GM21528 (cell line): Measurements from ENCODE around the gene MAP3K20.
"Not testable (repeated sequence)": the region's sequence is repeated elsewhere in the genome, so short reads cannot be mapped to it uniquely, and the experiment has no call there.

ENCODE experiments used
- ATAC-seq: cut with Tn5 transposase; IDR thresholded peaks from one replicate; pipeline ENCODE4 v1.9.1; 2021; ENCODE audit warnings: mild to moderate bottlenecking, moderate library complexity; ENCODE audit not compliant: unreplicated experiment, low FRiP score

MAP3K20 gene

DNA sequence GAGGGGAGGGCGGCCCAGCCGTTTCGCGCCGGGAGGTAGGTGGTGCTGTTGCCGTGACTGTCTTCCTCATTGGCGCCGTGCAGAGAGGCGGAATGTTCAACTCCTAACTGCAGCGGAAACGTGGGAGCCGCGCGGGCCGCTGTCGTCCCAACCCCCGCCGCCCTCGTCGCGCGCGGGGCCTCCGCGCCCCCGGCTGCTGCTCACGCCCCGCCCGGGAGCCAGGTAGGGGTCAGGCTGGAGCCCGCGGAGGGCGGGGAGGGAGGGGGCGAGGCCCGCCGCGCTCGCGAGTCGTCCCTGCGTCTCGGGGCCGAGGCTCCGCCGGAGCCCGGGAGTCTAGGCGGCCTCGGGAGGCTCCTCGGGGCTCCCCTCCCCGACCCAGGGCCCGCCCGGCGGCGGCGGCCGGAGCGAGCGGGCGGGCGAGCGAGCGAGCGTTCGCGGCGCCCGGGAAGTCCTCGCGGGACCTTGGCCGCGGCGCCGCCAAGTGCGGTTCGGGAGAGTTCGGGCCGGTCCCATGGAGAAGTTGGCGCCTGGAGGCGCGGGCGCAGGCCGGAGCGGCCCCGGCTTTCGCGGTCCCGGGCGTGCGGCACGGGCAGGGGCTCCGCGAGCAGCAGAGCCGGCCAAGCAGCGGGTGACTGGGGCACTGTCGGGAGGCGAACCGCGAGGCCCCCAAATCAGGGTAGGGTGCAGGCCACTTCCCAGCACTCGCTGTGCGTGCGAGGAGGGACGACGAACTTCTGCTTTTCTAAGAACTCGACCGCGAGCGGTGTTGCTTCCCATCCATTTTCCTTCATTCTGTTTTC lies at the start of gene MAP3K20:
TSS of gene MAP3K20 (plus strand) at position 66 of the 800 bp plus-strand sequence. CDS start 15,186 bp downstream, outside the sequence.
- ATAC-seq: peak; percentile 63

DNA sequence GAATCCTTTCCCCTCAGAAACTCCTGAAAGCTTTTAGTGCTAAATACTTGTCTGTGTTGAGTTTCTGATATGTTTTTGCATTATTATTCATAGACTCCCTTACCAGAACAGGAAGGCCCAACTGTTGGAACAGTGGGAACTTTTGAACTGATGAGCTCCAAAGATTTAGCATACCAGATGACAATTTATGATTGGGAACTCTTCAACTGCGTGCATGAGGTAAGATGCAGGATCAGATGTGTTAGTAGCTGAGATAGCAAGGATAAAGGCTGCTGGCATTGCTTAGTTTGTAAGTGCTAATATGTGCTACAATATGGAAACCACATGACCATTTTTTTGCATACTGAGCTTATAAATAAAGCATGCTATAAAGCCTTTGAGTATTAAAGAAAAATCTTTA lies 49.2 kb upstream of the MAP3K20 start:
- ATAC-seq: no peak

DNA sequence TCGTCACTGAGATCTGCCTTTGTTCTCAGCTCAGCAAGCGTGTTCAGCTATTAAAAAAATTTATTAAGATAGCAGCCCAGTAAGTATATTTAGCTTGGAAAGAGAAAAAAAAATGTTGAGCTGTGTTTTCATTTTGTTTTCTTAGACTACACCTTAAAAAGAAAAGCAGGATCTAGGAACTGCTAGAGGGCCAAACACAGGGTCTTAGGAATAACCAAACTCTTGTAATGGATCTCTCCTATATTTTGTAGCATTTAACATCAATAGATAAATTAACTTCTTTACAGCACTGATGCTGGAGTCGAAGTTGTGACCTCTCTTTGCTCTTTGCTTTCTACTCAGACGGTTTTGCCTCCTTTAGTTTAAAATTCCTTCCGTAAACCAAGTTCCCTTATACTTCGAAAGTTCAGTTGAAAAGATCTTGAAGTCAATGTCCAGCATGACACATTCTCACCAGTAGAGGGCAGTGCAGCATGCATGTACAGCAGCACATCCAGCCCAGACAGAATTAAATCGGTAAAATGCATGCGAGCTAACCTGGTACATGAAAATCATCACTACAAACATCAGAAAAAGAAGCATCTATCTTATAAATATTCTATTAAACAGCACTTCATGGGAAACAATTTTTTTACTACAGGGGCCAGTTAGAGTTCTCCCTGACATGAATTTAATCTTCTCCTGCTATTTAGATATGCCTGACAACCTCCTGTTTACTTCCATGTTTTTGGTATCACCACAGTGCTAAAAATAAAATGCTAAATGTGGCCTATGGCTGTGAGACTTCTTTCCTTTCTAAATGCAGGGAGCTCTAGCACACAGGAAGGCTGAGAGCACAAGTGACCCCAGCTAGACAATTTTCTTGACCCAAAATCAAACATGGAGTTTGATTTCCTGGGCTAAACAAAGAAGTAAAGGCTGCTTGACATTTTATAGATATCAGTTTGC lies 48.2 kb upstream of the MAP3K20 start:
- ATAC-seq: no peak

DNA sequence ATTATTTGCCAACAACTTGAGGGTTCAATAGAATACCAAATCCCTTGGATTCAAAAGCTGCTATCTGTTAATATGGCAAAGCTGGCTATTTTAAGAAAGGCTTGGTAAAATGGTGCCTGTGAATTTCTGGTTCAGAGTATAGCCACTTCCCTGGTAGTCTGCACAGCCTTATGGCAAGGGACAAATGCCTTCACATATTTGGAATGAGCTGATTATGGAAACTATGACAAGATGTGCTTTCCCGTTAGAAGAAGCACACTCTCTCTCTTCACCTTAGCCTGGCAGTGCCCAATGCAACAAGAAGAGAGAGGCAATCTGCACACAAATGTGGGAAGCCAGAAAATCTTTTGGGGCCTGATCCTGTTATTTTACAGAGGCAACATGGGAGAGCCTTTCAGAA lies 47.5 kb upstream of the MAP3K20 start:
- no peak for ATAC-seq

DNA sequence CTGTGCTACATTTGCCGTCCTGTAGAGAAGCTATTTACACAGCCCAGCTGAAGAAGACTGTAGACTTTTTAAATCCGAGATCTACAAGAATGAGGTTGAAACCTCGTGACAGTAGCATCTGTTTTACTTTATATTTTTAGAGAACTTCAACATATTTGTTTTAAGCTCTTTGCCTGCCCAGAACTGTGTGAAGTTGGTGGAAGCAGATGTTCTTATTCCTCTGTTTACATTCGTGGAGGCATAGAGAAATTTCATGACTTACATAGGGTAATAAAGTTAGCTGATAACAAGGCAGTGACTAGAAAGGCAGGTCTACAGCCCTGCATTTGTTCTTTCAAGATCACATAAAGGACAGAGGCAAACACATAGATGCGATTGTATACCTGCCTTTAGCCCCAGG lies 47.0 kb upstream of the MAP3K20 start:
- ATAC-seq: no peak

DNA sequence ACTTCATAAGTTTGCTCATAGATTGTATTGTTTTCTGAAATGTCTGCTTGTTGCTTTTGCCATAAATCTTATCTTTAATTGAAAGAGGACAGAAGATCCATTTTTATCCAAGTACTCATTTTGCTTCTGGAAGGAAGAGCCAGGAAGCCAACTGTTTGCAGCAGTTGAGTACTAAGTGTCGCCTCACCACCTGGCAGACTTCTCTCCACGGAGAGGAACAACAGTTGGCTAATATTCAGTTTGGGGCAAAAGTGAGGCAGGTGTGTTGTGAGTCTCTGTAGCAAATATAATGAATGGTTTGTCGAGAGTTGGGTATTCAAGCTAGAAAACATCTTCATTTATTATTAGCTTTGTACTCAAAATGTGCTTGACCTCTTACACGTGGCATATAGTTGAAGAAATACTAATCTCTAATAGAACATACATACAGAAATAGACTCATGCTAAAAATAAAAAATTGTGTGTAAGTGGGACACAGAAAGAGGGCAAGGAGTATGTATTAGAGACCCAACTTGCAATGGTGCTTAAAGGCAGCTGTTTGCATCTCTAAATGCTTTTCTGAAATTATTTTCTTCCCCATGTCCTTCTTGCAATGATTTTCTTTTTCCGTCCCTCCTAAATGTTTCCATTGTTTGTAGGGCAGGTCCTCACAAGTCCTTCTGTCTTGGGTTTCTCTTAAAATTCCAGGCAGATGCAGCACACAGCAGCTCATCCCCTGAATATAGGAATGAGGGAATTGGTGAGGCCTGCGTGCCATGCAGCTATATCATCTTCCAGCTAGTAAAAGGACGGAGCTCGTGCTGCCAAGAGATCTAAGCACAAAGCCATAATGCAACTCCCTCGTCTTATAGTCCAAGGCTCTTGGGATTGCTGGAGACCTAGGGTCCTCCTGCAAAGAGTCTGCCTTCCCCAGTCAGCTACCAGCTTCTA lies 44.8 kb upstream of the MAP3K20 start:
- ATAC-seq: no peak

DNA sequence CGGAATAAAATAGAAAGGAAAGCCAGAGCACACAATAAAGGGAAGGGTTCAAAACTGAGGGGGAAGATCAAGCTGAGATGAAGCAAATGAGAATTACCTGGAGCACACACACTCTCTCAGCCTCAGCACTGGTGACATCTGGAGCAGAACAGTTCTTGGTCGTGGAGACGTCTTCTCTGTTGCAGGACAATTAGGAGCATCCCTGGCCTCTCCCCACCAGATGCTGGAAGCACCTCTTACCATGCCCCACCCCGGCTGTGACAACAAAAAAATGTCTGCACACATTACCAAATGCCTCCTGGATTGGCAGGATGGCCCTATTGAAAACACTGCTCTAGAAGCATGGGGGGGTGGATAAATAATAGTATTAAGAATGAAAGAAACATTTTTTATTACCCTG lies 43.6 kb upstream of the MAP3K20 start:
- no peak for ATAC-seq

DNA sequence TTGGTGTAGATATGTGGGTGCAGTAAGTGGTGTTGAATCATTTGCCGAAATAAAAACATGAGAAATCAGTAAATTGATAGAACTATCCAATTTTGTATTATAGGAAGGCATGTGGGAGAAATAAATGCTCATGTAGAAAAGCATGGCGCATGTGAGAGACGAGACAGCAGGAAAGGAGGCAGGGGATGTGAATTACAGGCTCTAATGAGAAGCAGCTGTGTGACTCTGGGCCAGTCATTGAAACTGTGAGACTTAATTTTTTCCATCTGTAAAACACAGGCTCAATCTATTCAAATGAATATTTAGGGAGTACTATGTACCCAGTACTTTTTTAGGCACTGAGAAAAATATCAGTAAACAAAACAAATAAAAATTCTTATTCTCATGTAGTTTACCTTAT lies 42.6 kb upstream of the MAP3K20 start:
- no peak for ATAC-seq

DNA sequence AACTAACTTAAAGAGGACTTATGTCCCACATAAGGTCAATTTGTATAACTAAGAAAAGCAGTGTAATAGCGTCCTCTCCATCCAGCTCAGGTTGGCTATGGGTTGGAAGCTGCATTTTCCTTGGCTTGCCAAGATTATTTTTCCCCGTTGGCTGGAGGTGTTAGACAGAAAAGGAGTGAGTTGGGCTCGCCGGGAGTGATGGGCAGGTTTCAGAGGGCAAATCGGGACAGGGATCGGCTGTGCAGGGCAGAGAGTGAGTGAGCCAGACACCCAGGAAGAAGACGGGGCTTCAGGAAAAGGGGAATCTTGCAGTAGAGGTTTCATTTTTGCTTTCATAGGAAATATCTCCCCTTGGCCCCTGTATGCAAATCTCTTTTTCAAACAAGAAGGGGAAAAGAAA lies 41.5 kb upstream of the MAP3K20 start:
- no peak for ATAC-seq

DNA sequence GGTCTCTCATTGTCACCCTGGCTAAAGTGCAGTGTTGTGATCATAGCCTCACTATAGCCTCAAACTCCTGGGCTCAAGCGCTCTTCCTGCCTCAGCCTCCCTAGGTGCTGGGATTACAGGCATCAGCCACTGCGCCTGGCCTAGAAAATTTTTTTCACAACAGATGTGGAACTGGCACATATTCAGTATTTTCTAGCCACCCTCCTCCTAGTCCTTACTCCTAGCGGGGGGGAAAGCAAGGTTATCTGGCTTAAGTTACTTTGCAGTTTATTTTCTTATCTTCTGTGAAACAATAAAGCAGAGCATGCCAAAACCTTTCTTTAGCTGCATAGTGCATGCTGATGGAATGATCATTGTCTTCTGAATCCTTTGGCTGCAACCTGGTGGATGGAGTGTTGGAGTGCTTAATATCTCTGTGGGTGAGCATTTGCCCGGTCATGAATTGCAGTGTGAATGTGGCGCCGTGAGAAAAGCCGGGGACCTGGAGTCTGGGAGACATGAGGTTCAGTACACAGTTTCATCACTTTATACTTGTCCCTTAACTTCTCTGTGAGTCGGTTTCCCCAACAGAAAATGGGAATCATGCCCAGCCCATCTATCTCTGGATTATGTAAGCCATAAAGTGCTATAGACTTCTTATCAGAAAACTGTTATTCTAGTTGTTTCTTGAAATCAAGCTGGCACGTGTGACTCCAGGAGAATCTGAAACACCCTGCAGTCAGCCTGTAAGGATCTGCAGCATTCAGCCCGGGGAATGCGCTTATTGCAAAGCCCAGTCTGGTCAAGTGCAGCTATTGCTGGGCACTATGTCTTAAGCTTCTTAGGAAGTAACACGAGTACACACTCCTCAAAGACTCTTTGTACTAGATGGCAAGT lies 38.2 kb upstream of the MAP3K20 start:
- no peak for ATAC-seq

DNA sequence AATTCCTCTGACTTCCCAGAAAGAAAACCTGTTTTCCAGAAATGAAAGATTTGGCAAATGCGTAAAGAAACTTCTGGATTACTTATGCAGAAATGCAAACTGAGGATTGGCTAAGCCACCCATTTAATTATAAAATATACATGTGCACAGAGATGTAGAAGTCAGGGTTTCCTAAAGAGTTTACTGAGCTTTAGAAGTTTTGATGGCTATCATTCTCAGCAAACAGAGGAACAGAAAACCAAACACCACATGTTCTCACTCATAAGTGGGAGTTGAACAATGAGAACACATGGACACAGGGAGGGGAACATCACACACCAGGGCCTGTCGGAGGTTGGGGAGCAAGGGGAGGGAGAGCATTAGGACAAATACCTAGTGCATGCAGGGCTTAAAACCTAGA lies 37.4 kb upstream of the MAP3K20 start:
- not testable (repeated sequence) for ATAC-seq

DNA sequence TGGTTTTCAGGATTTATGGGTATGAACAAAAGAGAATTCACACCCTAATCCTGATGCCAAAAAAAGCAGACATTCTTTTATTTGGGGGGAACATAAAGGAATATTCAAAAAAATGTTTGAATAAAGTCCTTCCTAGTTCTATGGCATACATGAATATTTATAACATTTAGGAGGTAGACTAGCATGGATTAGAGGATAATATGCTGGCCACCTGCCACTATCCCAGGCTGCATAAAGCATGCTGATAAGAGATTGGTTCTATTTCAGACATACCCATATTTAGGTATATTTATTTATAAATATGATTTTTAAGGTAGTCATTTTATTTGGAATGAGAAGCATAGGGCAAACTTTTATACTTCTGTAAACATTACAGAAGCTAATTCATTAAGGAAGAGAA lies 34.9 kb upstream of the MAP3K20 start:
- no peak for ATAC-seq

DNA sequence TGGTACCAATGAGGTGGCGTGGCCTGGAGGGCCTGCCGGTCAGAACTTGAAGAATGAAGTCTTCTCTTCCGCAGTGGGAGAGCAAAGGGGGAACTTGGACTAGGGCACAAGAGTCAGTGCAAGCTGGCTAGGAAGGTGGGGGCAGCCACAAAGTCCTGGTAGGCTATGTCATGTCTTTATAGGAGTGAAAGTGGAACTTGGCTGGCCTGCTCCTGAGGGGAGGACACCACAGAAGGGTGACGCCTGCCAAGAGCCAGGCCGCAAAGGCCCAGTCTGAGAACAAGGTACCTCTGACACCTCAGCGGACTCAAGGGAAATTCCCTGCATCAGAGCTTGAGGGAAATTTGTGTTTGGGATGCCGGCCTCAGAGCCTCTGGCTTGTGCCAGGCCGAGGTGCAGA lies 32.2 kb upstream of the MAP3K20 start:
- ATAC-seq: no peak

DNA sequence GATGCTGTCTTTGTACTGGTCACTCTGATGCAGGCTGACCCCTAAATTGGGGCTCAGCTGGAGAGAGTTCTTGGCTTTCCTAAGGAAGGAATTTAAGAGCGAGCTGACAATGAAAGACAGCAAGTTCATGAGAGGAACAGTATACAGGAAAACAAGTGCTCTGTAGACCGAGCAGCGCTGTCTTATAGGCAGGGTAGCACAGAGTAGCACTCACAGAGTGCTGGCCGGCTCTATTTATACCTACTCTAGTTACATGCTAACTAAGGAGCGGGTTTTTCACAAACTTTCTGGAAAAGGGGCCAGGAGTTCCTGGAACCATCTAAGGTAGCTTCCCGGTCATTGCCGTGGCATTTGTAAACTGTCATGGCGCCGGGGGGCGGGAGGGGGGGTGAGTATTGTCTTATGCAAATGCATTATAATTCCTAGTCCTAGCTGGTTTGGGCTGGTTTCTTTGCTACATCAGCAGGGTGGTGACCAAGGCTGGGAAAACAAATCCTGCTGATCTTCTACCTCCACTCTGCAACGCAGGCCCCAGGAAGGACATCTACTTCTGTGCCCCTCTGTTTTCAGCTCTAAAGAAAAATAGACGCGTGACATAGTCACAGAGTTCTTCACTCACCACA lies 31.6 kb upstream of the MAP3K20 start:
- ATAC-seq: no peak

DNA sequence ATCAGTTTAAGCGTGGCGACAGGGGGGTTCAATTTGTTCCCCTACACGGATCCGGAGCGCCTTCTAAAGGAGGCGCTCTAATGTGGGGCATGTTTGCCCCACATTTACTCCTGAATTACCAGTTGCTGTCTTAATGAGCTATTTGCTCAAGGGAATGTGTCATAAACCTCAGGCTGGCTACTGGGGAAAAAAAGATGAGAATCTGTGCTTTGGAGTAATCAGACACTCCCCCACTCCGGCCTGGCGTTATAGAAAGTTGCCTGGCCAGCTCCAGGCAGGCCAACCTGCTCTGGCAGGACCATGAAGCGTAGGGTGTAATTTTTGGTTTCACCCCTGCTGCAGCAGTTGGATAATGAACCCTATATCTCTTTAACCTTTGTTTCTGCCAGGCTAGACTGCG lies 31.0 kb upstream of the MAP3K20 start:
- no peak for ATAC-seq

DNA sequence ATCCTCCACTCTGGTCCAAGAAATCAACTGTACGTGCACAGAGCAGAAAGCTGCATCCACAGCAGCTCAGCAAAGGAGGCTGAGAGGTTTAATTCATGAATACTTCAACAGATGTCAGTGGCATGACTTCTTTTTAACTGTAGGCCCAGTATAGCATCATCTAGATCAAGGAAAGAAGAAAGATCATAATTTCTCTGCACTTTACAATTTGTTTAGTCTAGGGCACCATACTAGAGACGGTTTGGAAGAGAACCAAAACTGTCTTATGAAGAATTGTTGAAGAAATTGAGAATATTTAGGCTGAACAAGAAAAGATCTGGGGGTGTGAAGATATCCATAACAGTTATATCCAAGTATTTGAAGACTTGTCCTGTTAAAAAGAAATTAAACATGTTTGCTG lies 30.5 kb upstream of the MAP3K20 start:
- no peak for ATAC-seq

DNA sequence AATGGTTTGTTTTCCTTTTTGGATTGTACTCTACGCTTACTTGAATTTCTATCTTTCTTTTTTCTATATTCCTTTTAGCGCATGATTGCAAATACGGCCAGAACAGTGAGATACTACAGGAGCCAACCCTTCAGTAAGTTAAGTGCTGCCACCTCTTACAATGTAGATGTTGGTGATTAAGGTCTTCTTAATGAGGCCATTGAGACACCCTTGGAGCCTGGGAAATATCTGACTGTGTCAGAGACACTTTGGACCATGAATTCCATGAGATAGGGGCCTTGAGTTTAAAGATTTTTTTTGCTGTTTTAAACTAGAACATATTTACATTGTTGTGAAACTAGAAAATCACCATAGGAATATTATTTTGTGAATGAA lies 27.1 kb upstream of the MAP3K20 start:
- ATAC-seq: no peak

DNA sequence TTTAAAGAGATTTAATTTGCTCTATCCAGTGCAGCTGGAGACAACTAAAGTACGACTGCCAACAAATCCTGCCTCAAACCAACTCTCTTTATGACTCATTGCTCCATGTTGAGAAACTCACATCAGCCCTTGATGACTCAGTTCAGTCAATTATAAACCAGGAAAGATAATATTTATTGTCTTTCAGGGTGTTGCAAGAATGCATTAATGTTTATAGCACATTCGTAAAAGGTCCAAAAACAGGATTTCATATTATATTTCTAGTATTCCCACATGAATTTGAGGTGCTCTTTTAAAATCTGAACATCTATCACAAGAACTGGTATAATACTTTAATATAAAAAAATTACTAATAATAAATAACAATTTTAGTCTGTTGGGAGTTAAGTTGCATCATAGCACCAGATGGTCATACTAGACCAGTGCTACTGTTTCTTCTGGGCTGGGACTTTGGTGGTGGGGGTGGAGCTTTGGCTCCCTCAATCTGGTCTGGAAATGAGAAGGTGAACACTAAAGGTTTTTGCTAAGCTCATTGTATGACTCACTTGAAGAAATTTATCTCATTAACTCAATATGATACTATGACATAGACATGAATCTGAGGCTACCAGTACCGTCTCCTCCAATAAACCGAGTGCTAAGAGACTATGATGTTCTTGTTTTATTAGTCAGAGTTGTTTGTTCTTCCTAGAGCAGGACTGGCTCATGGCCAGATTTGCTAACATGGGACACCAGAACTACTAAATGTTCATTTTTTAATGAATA lies 26.6 kb upstream of the MAP3K20 start:
- ATAC-seq: peak; percentile 71
